GM12872 (cell line): ENCODE data around the gene SIK3.

Experiments
- CTCF ChIP-seq: IDR thresholded peaks from 3 replicates; pipeline ENCODE4 v1.5.1; 2011; ENCODE audit warnings: low read depth, mild to moderate bottlenecking, low read length, moderate library complexity; ENCODE audit not compliant: insufficient read depth

Gene SIK3

GRCh38 chr11:116931206-116931953, 166.8 kb downstream of the SIK3 start:
- no peak for TF ChIP-seq CTCF

GRCh38 chr11:116930586-116930985, 167.6 kb downstream of the SIK3 start:
- TF ChIP-seq CTCF = no peak

GRCh38 chr11:116930177-116930576, 168.1 kb downstream of the SIK3 start:
- no peak for TF ChIP-seq CTCF

GRCh38 chr11:116929414-116930090, 168.7 kb downstream of the SIK3 start:
- TF ChIP-seq CTCF = no peak

GRCh38 chr11:116928845-116929244, 169.4 kb downstream of the SIK3 start:
- TF ChIP-seq CTCF = no peak

- TF ChIP-seq CTCF = no peak
These were observed 170.0 kb downstream of the SIK3 start for GRCh38 chr11:116928102-116928777.

- peak; percentile 52 for TF ChIP-seq CTCF
These were observed 170.9 kb downstream of the SIK3 start for GRCh38 chr11:116927163-116927974.
